Measurements from ENCODE around the gene PSD. TPM values are rescaled to one million over a fixed set of nuclear protein-coding genes. Genes with fewer than 3 reads are reported as not detected.

The PSD gene
- polyA plus RNA-seq, 1 experiment = 1.8 TPM

GRCh38 chr10:102413806-102414561 lies 4.6 kb downstream of the PSD start:
- no peak overlapping the region for H3K4me3 ChIP-seq (ENCODE audit: low read depth, low read length)
- peaks cover 49% of the 10 kb centered on the region for H3K27me3 ChIP-seq (ENCODE audit: control insufficient read depth, insufficient read depth, low read length)
- no peak for DNase-seq (ENCODE audit: low read depth)
- POLR2A ChIA-PET = no interaction called here
- CTCF ChIA-PET = interaction anchor here (1.2 to 5.4 kb wide), 3 partner anchors 10 to 65 kb away, joined by 3 to 38 read pairs (median 5); no protein-coding TSS in a partner anchor
- TF ChIP-seq, protein P1, sequence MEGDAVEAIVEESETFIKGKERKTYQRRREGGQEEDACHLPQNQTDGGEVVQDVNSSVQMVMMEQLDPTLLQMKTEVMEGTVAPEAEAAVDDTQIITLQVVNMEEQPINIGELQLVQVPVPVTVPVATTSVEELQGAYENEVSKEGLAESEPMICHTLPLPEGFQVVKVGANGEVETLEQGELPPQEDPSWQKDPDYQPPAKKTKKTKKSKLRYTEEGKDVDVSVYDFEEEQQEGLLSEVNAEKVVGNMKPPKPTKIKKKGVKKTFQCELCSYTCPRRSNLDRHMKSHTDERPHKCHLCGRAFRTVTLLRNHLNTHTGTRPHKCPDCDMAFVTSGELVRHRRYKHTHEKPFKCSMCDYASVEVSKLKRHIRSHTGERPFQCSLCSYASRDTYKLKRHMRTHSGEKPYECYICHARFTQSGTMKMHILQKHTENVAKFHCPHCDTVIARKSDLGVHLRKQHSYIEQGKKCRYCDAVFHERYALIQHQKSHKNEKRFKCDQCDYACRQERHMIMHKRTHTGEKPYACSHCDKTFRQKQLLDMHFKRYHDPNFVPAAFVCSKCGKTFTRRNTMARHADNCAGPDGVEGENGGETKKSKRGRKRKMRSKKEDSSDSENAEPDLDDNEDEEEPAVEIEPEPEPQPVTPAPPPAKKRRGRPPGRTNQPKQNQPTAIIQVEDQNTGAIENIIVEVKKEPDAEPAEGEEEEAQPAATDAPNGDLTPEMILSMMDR (IDR thresholded peaks at IDR 0.05; ENCODE audit: insufficient read depth, low read depth, low read length) = no peak
- H3K36me3 ChIP-seq (ENCODE audit: control insufficient read depth, insufficient read depth, low read length) = no peaks in the 10 kb centered on the region

- CTCF ChIA-PET = interaction anchor here (0.8 to 5.4 kb wide), 4 partner anchors 9 to 182 kb away, joined by 3 to 38 read pairs (median 4); no protein-coding TSS in a partner anchor
- no peak for DNase-seq (ENCODE audit: low read depth)
- POLR2A ChIA-PET = no interaction called here
- Histone ChIP-seq H3K36me3 (ENCODE audit: control insufficient read depth, insufficient read depth, low read length) (no peaks in the 10 kb centered on the region), H3K27me3 (ENCODE audit: control insufficient read depth, insufficient read depth, low read length) (peaks cover 50% of the 10 kb centered on the region), H3K4me3 (ENCODE audit: low read depth, low read length) (no peak overlapping the region)
- TF ChIP-seq, protein P1 (IDR thresholded peaks at IDR 0.05; ENCODE audit: insufficient read depth, low read depth, low read length) = no peak
These were observed 5.4 kb downstream of the PSD start for GRCh38 chr10:102413053-102413705.

- Histone ChIP-seq H3K4me3 (ENCODE audit: low read depth, low read length) (no peak overlapping the region), H3K27me3 (ENCODE audit: control insufficient read depth, insufficient read depth, low read length) (peaks cover 54% of the 10 kb centered on the region), H3K36me3 (ENCODE audit: control insufficient read depth, insufficient read depth, low read length) (no peaks in the 10 kb centered on the region)
- TF ChIP-seq, protein P1 (IDR thresholded peaks at IDR 0.05; ENCODE audit: insufficient read depth, low read depth, low read length) = no peak
- DNase-seq (ENCODE audit: low read depth) = no peak
- CTCF ChIA-PET = interaction anchor here (1.8 to 5.4 kb wide), 3 partner anchors 9 to 13 kb away, joined by 5 to 38 read pairs (median 21); partner anchors contain the start of gene FBXL15
- POLR2A ChIA-PET = no interaction called here
These were observed 6.3 kb downstream of the PSD start for GRCh38 chr10:102412293-102412692.

DNA sequence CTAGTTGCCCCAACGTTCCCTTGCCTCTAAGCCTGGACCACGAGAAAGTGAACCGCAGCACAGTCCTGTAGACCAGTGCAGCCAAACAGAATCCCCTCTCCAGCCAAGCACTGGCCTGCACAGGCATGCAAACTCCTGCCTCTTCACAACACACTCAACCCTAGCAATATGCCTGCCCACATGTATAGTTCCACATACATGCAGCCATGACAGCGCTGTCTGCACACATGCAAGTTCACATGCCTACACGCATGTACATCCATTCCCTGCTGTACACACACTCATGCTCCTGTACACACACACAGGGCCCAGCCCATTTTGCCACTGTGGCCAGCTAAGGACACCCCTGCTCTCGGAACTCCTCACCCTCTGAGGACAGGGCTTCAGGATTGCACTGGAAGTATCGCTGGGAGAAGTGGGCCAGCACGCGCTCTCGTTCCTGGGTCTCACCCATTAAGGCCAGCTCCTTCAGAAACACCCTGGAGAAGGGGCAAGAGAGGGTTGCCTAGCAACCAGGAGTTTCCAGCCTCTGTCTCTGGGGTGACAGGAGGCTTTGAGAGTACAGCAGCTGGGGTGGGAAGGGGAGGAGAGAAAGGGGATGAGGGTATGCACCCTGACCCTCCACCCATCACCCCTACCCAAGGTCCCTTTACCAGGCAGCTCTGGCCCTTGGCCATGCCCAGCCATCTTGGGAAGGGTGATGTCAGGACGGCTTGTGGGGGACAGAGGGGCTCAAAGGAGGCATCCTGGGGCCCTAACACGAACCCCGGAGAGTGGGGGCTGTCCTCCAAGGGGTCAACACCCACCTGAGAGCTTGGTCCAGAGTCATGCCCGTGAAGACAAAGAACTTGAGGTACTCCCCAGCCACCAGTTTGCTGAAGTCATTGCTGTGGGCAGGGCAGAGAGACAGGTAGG lies 7.0 kb downstream of the PSD start:
- ChIA-PET POLR2A (interaction anchor here (0.7 kb wide), 1 partner anchor 290 kb away, joined by 3 read pairs; no protein-coding TSS in a partner anchor), CTCF (interaction anchor here (3.8 to 5.4 kb wide), 2 partner anchors 10 to 13 kb away, joined by 21 to 38 read pairs; partner anchors contain the start of gene FBXL15)
- Histone ChIP-seq H3K36me3 (ENCODE audit: control insufficient read depth, insufficient read depth, low read length) (no peaks in the 10 kb centered on the region), H3K4me3 (ENCODE audit: low read depth, low read length) (no peak overlapping the region), H3K27me3 (ENCODE audit: control insufficient read depth, insufficient read depth, low read length) (peaks cover 54% of the 10 kb centered on the region)
- TF ChIP-seq, protein P1 (IDR thresholded peaks at IDR 0.05; ENCODE audit: insufficient read depth, low read depth, low read length) = no peak
- no peak for DNase-seq (ENCODE audit: low read depth)

All from BJ (cell line).